Measurements from ENCODE around the gene ATP8B1.

The ATP8B1 gene

GRCh38 chr18:57791911-57792310 is 11.2 kb downstream of the ATP8B1 start:
- peak; percentile 43 for DNase-seq

GRCh38 chr18:57791192-57791591 is 11.9 kb downstream of the ATP8B1 start:
- DNase-seq: no peak

GRCh38 chr18:57790316-57790715 is 12.8 kb downstream of the ATP8B1 start:
- DNase-seq: no peak

GRCh38 chr18:57789759-57790158 is 13.4 kb downstream of the ATP8B1 start:
- no peak for DNase-seq

GRCh38 chr18:57789090-57789489 is 14.0 kb downstream of the ATP8B1 start:
- DNase-seq: no peak

- no peak for DNase-seq
Measured at GRCh38 chr18:57787068-57787685, 15.9 kb downstream of the ATP8B1 start.

- peak; percentile 95 for DNase-seq
Measured at GRCh38 chr18:57785751-57786437, 17.2 kb downstream of the ATP8B1 start.

- DNase-seq: no peak
Measured at GRCh38 chr18:57784801-57785114, 18.4 kb downstream of the ATP8B1 start.

GRCh38 chr18:57784034-57784800 is 18.9 kb downstream of the ATP8B1 start:
- no peak for DNase-seq

- DNase-seq: no peak
Measured at GRCh38 chr18:57782049-57782448, 21.1 kb downstream of the ATP8B1 start.

GRCh38 chr18:57780706-57781347 is 22.3 kb downstream of the ATP8B1 start:
- DNase-seq: no peak

- peak; percentile 63 for DNase-seq
Measured at GRCh38 chr18:57780318-57780705, 22.8 kb downstream of the ATP8B1 start.

GRCh38 chr18:57776767-57777166 is 26.3 kb downstream of the ATP8B1 start:
- DNase-seq: no peak

- no peak for DNase-seq
Measured at GRCh38 chr18:57776354-57776753, 26.8 kb downstream of the ATP8B1 start.

GRCh38 chr18:57775937-57776336 is 27.2 kb downstream of the ATP8B1 start:
- DNase-seq: no peak

GRCh38 chr18:57772387-57772799 is 30.7 kb downstream of the ATP8B1 start:
- DNase-seq: peak; percentile 57

GRCh38 chr18:57771626-57772025 is 31.5 kb downstream of the ATP8B1 start:
- DNase-seq: peak; percentile 32

GRCh38 chr18:57771193-57771592 is 31.9 kb downstream of the ATP8B1 start:
- DNase-seq: peak; percentile 68

GRCh38 chr18:57768537-57769326 is 34.4 kb downstream of the ATP8B1 start:
- no peak for DNase-seq

GRCh38 chr18:57767259-57768050 is 35.7 kb downstream of the ATP8B1 start:
- DNase-seq: no peak

GRCh38 chr18:57764995-57765394 is 38.1 kb downstream of the ATP8B1 start:
- no peak for DNase-seq

GRCh38 chr18:57764087-57764486 is 39.0 kb downstream of the ATP8B1 start:
- DNase-seq: no peak

Data from NCI-H748 treated with DMSO at 0.1 percent for 48 hours (cell line).